IMR-90 (cell line): ENCODE measurements around the gene LRRFIP1. TPM values are rescaled to one million over a fixed set of nuclear protein-coding genes. Genes with fewer than 3 reads are reported as not detected.

Source experiments
- ATAC-seq: fragments of 200-7000 bp; cut with Tn5 transposase; 2 replicates; pipeline ENCODE4 v1.9.1; 2020; ENCODE audit warnings: low read depth, mild to moderate bottlenecking, moderate library complexity
- BruUV-seq: library from RNA; stranded (reverse); fragments of 400-500 nt; replicated peaks from 2 replicates; lab custom pipeline; 2021; lab: Mats Ljungman, UMichigan
- CTCF ChIA-PET: fragments of 300-600 bp; formaldehyde crosslinking; extraction: SDS; loops from one replicate; lab custom pipeline; 2021; ENCODE audit warnings: antibody characterized with exemption; lab: Yijun Ruan, JAX
- POLR2A ChIA-PET: fragments of 300-600 bp; sonication (Branson Sonifier 250); formaldehyde crosslinking; loops from one replicate; lab custom pipeline; 2022; ENCODE audit warnings: antibody characterized with exemption; ENCODE audit not compliant: unreplicated experiment; lab: Charles Lee
- DNase-seq: peaks from one replicate; pipeline ENCODE4 v3.0.0; 2013
- H2AFZ ChIP-seq: replicated peaks from 2 replicates; pipeline ENCODE3; 2013; ENCODE audit warnings: low read length, mild to moderate bottlenecking; ENCODE audit not compliant: poor library complexity
- H2AK5ac ChIP-seq: 2 replicates; pipeline ENCODE4 v1.6.1; 2013; ENCODE audit warnings: low read depth, low read length, inconsistent platforms
- H2AK9ac ChIP-seq: replicated peaks from 2 replicates; pipeline ENCODE3; 2013; ENCODE audit warnings: mild to moderate bottlenecking, low read depth, low read length, moderate library complexity; ENCODE audit not compliant: poor library complexity
- H2BK120ac ChIP-seq: 2 replicates; pipeline ENCODE4 v1.6.1; 2013; ENCODE audit warnings: low read depth, low read length, inconsistent platforms
- H2BK15ac ChIP-seq: 3 replicates; pipeline ENCODE4 v1.6.1; 2013; ENCODE audit warnings: low read depth, low read length, inconsistent platforms
- H2BK20ac ChIP-seq: 2 replicates; pipeline ENCODE4 v1.6.1; 2013; ENCODE audit warnings: low read depth, mild to moderate bottlenecking, inconsistent platforms, low read length, moderate library complexity
- H2BK5ac ChIP-seq: 2 replicates; pipeline ENCODE4 v1.6.1; 2013; ENCODE audit warnings: mild to moderate bottlenecking, low read depth, low read length, inconsistent platforms; ENCODE audit not compliant: poor library complexity, severe bottlenecking
- H3K14ac ChIP-seq: replicated peaks from 2 replicates; pipeline ENCODE4 v1.6.1; 2013; ENCODE audit warnings: low read depth, low read length, inconsistent platforms
- H3K18ac ChIP-seq: 2 replicates; pipeline ENCODE4 v1.6.1; 2013; ENCODE audit warnings: low read depth, low read length, control low read depth
- H3K23ac ChIP-seq: 2 replicates; pipeline ENCODE4 v1.6.1; 2013; ENCODE audit warnings: low read depth, low read length, inconsistent platforms
- H3K27ac ChIP-seq: 2 replicates; pipeline ENCODE4 v1.5.1; 2013; ENCODE audit warnings: mild to moderate bottlenecking, control low read depth, low read length; ENCODE audit not compliant: insufficient read depth
- H3K27me3 ChIP-seq: 2 replicates; pipeline ENCODE4 v1.6.1; 2013; ENCODE audit warnings: low read length; ENCODE audit not compliant: control insufficient read depth, insufficient read depth
- H3K36me3 ChIP-seq: 2 replicates; pipeline ENCODE4 v1.6.1; 2013; ENCODE audit warnings: low read length, mixed read lengths; ENCODE audit not compliant: control insufficient read depth, insufficient read depth
- H3K4ac ChIP-seq: 2 replicates; pipeline ENCODE4 v1.6.1; 2013; ENCODE audit warnings: low read depth, low read length, inconsistent platforms
- H3K4me1 ChIP-seq: 2 replicates; pipeline ENCODE4 v1.6.1; 2013; ENCODE audit warnings: low read length, mixed read lengths; ENCODE audit not compliant: control insufficient read depth, insufficient read depth
- H3K4me2 ChIP-seq: 2 replicates; pipeline ENCODE4 v1.6.1; 2013; ENCODE audit warnings: low read depth, mild to moderate bottlenecking, control low read depth, low read length, moderate library complexity
- H3K4me3 ChIP-seq: 2 replicates; pipeline ENCODE4 v1.5.1; 2013; ENCODE audit warnings: low read depth, mild to moderate bottlenecking, control low read depth, low read length, moderate library complexity; ENCODE audit not compliant: insufficient read depth
- H3K56ac ChIP-seq: 2 replicates; pipeline ENCODE4 v1.6.1; 2013; ENCODE audit warnings: low read length, inconsistent platforms; ENCODE audit not compliant: insufficient read depth; ENCODE audit errors: extremely low read depth
- H3K79me1 ChIP-seq, 2 experiments: 2 replicates each; pipeline ENCODE4 v1.6.1; 2013; ENCODE audit warnings: low read length in 2 of 2, inconsistent platforms in 1 of 2, low read depth in 1 of 2
- H3K9ac ChIP-seq: 2 replicates; pipeline ENCODE4 v1.6.1; 2013; ENCODE audit warnings: low read depth, low read length, control low read depth
- H3K9me1 ChIP-seq: 2 replicates; pipeline ENCODE4 v1.6.1; 2013; ENCODE audit warnings: low read length, inconsistent platforms; ENCODE audit not compliant: insufficient read depth
- H3K9me3 ChIP-seq: 2 replicates; pipeline ENCODE4 v1.6.1; 2013; ENCODE audit warnings: low read length; ENCODE audit not compliant: control insufficient read depth, insufficient read depth
- H4K20me1 ChIP-seq: 2 replicates; pipeline ENCODE4 v1.6.1; 2013; ENCODE audit warnings: low read length, inconsistent platforms; ENCODE audit not compliant: insufficient read depth
- H4K5ac ChIP-seq: 2 replicates; pipeline ENCODE4 v1.6.1; 2013; ENCODE audit warnings: mild to moderate bottlenecking, low read depth, low read length, control low read depth
- H4K8ac ChIP-seq, 2 experiments: 2 replicates each; pipeline ENCODE4 v1.6.1; 2013; ENCODE audit warnings: low read depth in 2 of 2, low read length in 2 of 2, control low read depth in 1 of 2, inconsistent platforms in 1 of 2
- H4K91ac ChIP-seq: 2 replicates; pipeline ENCODE4 v1.6.1; 2013; ENCODE audit warnings: low read depth, low read length, inconsistent platforms; ENCODE audit not compliant: insufficient read depth
- CEBPB ChIP-seq: IDR thresholded peaks from 2 replicates; pipeline ENCODE4 v1.6.1; 2012; ENCODE audit warnings: low read depth, low read length, improper control_type of control experiment
- CHD1 ChIP-seq: IDR thresholded peaks from 2 replicates; pipeline ENCODE4 v1.6.1; 2012; ENCODE audit warnings: low read depth, low read length, improper control_type of control experiment
- MAZ ChIP-seq: IDR thresholded peaks from 2 replicates; pipeline ENCODE4 v1.6.1; 2012; ENCODE audit warnings: low read depth, mild to moderate bottlenecking, low read length, improper control_type of control experiment, moderate library complexity, borderline replicate concordance
- NFE2L2 ChIP-seq: fragments of 150-350 bp; IDR thresholded peaks from 2 replicates; pipeline ENCODE4 v1.6.1; 2016; ENCODE audit warnings: low read depth, mild to moderate bottlenecking, low read length
- POLR2A ChIP-seq: IDR thresholded peaks from 2 replicates; pipeline ENCODE4 v1.6.1; 2012; ENCODE audit warnings: mild to moderate bottlenecking, low read depth, low read length
- RAD21 ChIP-seq: IDR thresholded peaks from 2 replicates; pipeline ENCODE4 v1.6.1; 2012; ENCODE audit warnings: low read length, improper control_type of control experiment
- RCOR1 ChIP-seq: IDR thresholded peaks from 2 replicates; pipeline ENCODE4 v1.6.1; 2012; ENCODE audit warnings: mild to moderate bottlenecking, low read length, improper control_type of control experiment; ENCODE audit not compliant: insufficient replicate concordance
- WGBS, 2 experiments: methylation state at CpG; one replicate each; pipeline versions ENCODE4 v1.1.5 to v1.1.7; 2013; ENCODE audit warnings: missing lambda C conversion rate in 2 of 2; ENCODE audit not compliant: insufficient read length in 1 of 2; ENCODE audit errors: extremely low coverage in 2 of 2; 5-methylcytosine and 5-hydroxymethylcytosine counted together
- dilution Hi-C: fragments of 300-500 bp; cut with HindIII; formaldehyde crosslinking; loops from one replicate; pipeline ENCODE4 v1.14.3; 2018; ENCODE audit warnings: low sequenced_read_pairs; ENCODE audit not compliant: unreplicated experiment
- in situ Hi-C: fragments of 300-500 bp; cut with MboI; formaldehyde crosslinking; loops from 3 replicates; pipeline ENCODE4 v1.14.3; 2019; ENCODE audit warnings: low sequenced_read_pairs, inconsistent platforms, mixed read lengths
- intact Hi-C: fragments of 100-400 bp; cut with micrococcal nuclease; formaldehyde crosslinking; loops from 2 replicates; pipeline ENCODE4 v1.10.0; 2022
- polyA plus RNA-seq, 3 experiments: library from polyadenylated mRNA; depleted of rRNA; stranded (reverse); fragments of >200 nt; gene quantifications; 2 replicates each; pipeline ENCODE4 v1.2.3, GENCODE V29; 2012; ENCODE audit warnings: low replicate concordance in 1 of 3
- total RNA-seq: library from RNA; depleted of rRNA; stranded (reverse); fragments of >200 nt; gene quantifications from 2 replicates; pipeline ENCODE4 v1.2.3, GENCODE V29; 2012

The LRRFIP1 gene
- total and polyA plus RNA-seq, 2 of the 4 experiments (the other 2 are of a cell fraction): 52.2 to 54.4 TPM

GRCh38 chr2:237629739-237630138 is 2.4 kb downstream of the LRRFIP1 start:
- ChIA-PET POLR2A (no interaction called here), CTCF (no interaction called here)
- Histone ChIP-seq H3K9ac (no peak overlapping the region), H2AK5ac (no peak overlapping the region; the same call in 1 of the 2 replicates), H3K18ac (no peak overlapping the region), H3K4me3 (no peak overlapping the region), H3K27me3 (no peaks in the 10 kb centered on the region), H3K4ac (no peak overlapping the region), H3K23ac (no peak overlapping the region), H3K9me1 (peaks cover 18% of the 10 kb centered on the region), H3K14ac (peak overlapping the region; percentile 45; the same call in 1 of the 2 replicates), H2BK5ac (no peak overlapping the region), H4K20me1 (peaks cover 30% of the 10 kb centered on the region), H3K9me3 (0 out of 2 replicates have a peak, but pooled peaks cover 2% of the 10 kb centered on the region), H2BK20ac (no peak overlapping the region), H2AFZ (no peak overlapping the region), H2AK9ac (peak overlapping the region; percentile 1), H3K4me1 (peaks cover 7% of the 10 kb centered on the region), H2BK15ac (no peak overlapping the region), H3K4me2 (no peak overlapping the region), H4K5ac (no peak overlapping the region), H3K36me3 (peaks cover 16% of the 10 kb centered on the region), H2BK120ac (no peak overlapping the region), H3K56ac (no peak overlapping the region), H3K79me1 (peaks cover 24 to 77% of the 10 kb centered on the region in 2 experiments), H4K91ac (no peak overlapping the region), H3K27ac (no peak overlapping the region), H4K8ac (no peak overlapping the region)
- dilution Hi-C loops (no loop called here), intact Hi-C loops (no loop called here), in situ Hi-C loops (no loop called here)
- ATAC-seq (no peak), DNase-seq (peak; percentile 73)
- no CpG with 5 or more reads among the region's 8 CpGs for WGBS, 2 experiments
- BruUV-seq: no TSS peak
- TF ChIP-seq POLR2A (no peak), CHD1 (no peak), RCOR1 (peak; percentile 69), CEBPB (no peak), NFE2L2 (no peak), MAZ (0 out of 2 replicates have a peak, but pooled peaks have one; percentile 22), RAD21 (no peak)
